ENCODE results near the gene BID.

Gene BID

DNA sequence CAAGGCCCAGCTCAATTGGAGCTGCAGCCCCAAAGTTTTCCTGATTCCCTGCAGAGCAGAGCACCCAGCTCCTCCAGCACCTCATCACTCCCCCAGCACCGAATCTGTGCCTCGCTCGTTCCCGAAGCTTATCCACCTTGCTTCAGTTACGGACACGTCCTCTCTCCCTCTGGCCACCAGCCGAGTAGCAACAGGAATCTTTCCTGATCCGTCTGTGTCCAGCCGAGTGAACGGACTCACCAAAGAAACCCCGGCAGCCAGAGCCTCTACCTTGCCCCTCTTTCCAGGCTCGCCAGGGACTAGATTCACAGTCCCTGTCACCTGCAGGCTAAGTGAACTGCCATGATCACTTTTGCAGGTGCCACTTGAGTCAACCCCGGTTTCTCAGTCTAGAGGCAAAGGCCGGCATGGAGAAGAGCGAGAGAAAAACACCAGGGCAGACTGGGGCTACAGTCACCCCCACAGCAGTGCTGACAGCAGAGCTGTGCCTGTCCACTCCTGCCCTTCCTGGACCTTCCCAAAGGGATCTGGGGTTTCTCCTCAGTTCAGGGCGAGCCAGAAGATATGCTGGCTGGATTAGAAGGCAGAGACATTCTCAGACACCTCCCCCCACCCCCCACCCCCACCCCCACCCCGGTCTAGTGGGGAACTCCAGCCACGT, 32.3 kb downstream of the BID start:
- TF ChIP-seq, protein P1, sequence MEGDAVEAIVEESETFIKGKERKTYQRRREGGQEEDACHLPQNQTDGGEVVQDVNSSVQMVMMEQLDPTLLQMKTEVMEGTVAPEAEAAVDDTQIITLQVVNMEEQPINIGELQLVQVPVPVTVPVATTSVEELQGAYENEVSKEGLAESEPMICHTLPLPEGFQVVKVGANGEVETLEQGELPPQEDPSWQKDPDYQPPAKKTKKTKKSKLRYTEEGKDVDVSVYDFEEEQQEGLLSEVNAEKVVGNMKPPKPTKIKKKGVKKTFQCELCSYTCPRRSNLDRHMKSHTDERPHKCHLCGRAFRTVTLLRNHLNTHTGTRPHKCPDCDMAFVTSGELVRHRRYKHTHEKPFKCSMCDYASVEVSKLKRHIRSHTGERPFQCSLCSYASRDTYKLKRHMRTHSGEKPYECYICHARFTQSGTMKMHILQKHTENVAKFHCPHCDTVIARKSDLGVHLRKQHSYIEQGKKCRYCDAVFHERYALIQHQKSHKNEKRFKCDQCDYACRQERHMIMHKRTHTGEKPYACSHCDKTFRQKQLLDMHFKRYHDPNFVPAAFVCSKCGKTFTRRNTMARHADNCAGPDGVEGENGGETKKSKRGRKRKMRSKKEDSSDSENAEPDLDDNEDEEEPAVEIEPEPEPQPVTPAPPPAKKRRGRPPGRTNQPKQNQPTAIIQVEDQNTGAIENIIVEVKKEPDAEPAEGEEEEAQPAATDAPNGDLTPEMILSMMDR (IDR thresholded peaks at IDR 0.05; ENCODE audit: extremely low read depth, missing control alignments): no peak
- no peak for DNase-seq (ENCODE audit: low spot score)

DNA sequence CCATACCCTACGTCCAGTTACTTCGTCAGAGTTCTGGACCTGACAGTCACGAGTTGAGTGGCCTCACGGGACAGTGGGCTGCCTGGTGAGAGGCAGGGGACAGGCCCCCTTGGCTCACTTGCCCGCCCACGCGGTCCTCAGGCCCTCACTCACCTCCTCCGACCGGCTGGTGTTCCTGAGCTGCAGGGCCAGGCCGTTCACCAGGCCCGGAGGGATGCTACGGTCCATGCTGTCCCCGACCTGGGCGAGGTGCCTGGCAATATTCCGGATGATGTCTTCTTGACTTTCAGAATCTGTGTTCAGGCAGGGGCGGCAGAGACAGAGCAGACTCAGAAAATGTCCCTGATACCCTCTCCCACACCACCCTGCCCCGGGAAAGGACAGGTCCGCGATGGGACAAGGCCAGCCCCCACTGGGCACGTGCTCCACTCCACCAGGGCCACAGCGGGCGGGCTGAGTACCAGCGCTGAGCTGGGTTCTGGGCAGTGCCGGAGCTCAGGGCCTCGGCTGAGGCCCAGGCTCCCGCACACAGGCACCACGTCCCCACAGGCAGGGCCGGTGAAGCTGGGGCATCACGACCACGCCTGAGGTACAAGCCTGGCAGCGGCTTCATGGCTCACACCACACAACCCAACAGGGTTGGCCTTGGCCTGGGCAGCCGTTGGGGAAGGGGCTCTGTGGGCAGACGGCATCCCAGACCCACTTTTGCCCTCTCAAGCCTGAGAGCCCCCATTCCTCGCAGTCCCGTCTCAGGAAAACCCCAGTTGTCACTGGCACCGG, 34.9 kb downstream of the BID start:
- DNase-seq (ENCODE audit: low spot score): no peak
- TF ChIP-seq, protein P1 (IDR thresholded peaks at IDR 0.05; ENCODE audit: extremely low read depth, missing control alignments): no peak

DNA sequence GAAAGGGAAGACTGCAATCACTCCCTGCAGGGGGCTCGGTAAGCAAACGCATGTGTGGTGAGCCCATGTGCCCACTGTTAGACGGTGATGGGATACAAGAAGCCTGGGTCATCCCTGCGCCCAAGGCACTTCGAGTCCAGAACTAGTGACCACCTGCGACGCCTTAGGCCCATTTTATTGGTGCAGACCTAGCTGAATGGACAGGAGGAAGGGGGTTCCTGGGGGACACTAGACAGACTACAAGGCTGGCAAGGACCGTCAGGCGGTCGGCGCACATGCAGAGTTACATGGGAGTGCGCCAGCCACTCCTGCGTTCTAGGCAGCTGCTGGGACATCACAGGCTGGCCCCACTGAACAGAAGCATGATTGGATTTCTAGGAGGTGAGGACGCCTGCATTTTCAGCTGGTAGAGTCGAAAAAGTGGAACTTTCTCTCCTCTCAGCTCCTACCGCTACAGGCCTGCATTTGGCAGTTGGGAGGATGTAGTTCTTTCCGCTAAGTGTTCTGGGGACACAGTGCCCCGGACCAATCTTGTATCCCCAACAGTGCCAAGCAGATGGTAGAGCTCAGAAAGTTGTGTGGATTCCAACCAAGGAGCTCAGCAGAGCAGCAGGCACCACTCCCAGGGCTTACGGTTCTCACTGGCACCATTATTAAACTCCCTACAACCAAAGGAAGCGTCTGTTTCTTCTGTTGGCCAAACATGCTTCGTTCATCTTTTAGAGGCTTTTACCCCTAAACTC, 35.7 kb downstream of the BID start:
- TF ChIP-seq, protein P1 (IDR thresholded peaks at IDR 0.05; ENCODE audit: extremely low read depth, missing control alignments): no peak
- DNase-seq (ENCODE audit: low spot score): no peak

DNA sequence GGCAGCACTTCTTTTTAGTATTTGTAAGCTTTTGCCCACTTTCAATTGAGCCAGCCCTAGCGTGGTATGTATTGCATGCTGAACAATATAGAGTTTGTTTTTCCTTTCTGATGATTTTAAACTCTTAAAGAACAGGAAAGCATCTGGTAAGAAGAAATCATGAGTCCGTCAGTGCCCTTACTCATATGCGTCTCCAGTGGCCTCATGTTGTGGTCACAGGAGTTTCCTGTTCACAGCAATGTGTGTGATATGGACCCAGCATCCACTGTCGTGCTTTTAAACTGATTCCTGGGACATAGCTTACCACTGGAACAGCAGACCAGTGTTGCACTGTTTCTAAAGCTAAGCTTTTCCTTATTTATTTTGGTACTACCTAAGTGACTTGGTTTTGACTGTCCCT, 40.1 kb downstream of the BID start:
- TF ChIP-seq, protein P1 (IDR thresholded peaks at IDR 0.05; ENCODE audit: extremely low read depth, missing control alignments): no peak
- no peak for DNase-seq (ENCODE audit: low spot score)

DNA sequence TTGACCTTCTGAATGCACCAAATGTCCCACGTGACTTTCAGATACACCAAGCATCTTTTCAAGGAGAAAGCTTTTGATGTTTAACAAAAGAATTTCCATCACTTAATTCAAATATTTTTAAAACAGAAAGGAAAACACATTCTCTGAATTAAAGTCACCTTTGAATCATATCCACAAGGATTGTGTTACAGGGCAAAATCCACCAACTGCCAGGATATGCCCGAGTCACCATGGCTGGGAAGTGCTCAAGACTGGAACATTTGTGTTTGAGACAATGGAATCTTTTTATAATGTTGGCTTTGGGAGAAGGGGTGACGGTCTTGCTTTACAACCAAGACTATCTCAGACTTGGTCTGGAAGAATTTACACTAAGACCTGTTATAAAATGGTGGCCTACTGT, 40.8 kb downstream of the BID start:
- no peak for DNase-seq (ENCODE audit: low spot score)
- TF ChIP-seq, protein P1 (IDR thresholded peaks at IDR 0.05; ENCODE audit: extremely low read depth, missing control alignments): no peak

DNA sequence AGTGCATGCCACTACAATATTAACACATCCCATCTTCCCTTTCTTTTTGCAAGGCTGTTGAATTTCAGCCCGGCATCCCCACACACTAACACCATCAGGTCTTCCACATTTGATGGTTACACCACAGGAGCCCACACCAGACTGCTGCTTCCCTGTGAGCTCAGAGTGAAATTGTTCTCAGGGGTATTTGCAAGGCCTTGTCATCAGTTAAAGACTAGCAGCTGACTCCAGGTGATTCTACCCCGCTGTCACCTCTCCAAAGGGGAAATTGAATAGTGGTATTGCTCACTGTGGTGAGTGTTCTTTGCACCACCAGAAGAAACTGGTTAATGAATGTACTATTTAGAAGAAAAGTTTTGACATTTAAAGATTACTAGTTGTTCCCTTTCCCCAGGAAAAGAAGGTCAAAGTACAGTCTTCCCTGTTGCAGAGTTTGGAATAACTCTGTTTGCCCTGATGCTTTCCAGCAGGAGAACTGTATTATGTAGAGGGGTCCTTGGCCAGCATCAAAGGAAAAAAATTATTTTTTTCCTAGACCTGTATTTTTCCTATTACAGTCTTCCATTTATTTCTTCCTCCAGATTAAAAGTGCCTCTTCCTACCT, 41.9 kb downstream of the BID start:
- no peak for DNase-seq (ENCODE audit: low spot score)
- TF ChIP-seq, protein P1 (IDR thresholded peaks at IDR 0.05; ENCODE audit: extremely low read depth, missing control alignments): no peak

All from GM20000 (cell line).